PC-3 (cell line): ENCODE data around the gene CCDC142. TPM values are rescaled to one million over a fixed set of nuclear protein-coding genes. Genes with fewer than 3 reads are reported as not detected.
A peak's percentile ranks its signal among the peaks of the same experiment; 100 is the strongest.
"Not testable (repeated sequence)": the region's sequence is repeated elsewhere in the genome, so short reads cannot be mapped to it uniquely, and the experiment has no call there.

Experiments
- ATAC-seq: fragments of 200-7000 bp; cut with Tn5 transposase; 2 replicates; pipeline ENCODE4 v1.9.1; 2020; ENCODE audit warnings: mild to moderate bottlenecking, moderate library complexity
- BruUV-seq: library from RNA; stranded (reverse); fragments of 400-500 nt; replicated peaks from 2 replicates; lab custom pipeline; 2021; lab: Mats Ljungman, UMichigan
- CTCF ChIA-PET: fragments of 300-600 bp; sonication (Branson Sonifier 250); formaldehyde crosslinking; loops from one replicate; lab custom pipeline; 2022; ENCODE audit warnings: antibody characterized with exemption; lab: Charles Lee
- POLR2A ChIA-PET: fragments of 300-600 bp; sonication (Branson Sonifier 250); formaldehyde crosslinking; loops from one replicate; lab custom pipeline; 2022; ENCODE audit warnings: antibody characterized with exemption; ENCODE audit not compliant: unreplicated experiment; lab: Charles Lee
- DNase-seq: peaks from one replicate; pipeline ENCODE4 v3.0.0-alpha.2; 2015
- H2AFZ ChIP-seq: fragments of 300-600 bp; sonication (generic); 2 replicates; pipeline ENCODE4 v1.6.0; 2016; ENCODE audit warnings: antibody characterized with exemption, low read length
- H3F3A ChIP-seq: fragments of 300-600 bp; sonication (generic); one replicate; pipeline ENCODE4 v1.6.0; 2017; ENCODE audit warnings: antibody characterized with exemption, low read length, control low read depth, mild to moderate bottlenecking; ENCODE audit not compliant: unreplicated experiment
- H3K27ac ChIP-seq: fragments of 300-600 bp; sonication (generic); 2 replicates; pipeline ENCODE4 v1.5.1; 2016; ENCODE audit warnings: mild to moderate bottlenecking, low read length
- H3K27me3 ChIP-seq: fragments of 300-600 bp; sonication (generic); 2 replicates; pipeline ENCODE4 v1.6.1; 2016; ENCODE audit warnings: low read length, mixed read lengths
- H3K36me3 ChIP-seq: fragments of 300-600 bp; sonication (generic); 2 replicates; pipeline ENCODE4 v1.6.1; 2016; ENCODE audit warnings: low read depth, mixed run types, low read length, mixed read lengths
- H3K4me1 ChIP-seq: fragments of 300-600 bp; sonication (generic); 2 replicates; pipeline ENCODE4 v1.5.1; 2016; ENCODE audit warnings: low read length; ENCODE audit not compliant: insufficient read depth
- H3K4me2 ChIP-seq: fragments of 300-600 bp; sonication (generic); 2 replicates; pipeline ENCODE4 v1.6.0; 2016; ENCODE audit warnings: low read length
- H3K4me3 ChIP-seq: fragments of 300-600 bp; sonication (generic); 2 replicates; pipeline ENCODE4 v1.5.1; 2016; ENCODE audit warnings: mild to moderate bottlenecking, low read length, mixed read lengths
- H3K79me2 ChIP-seq: fragments of 300-600 bp; sonication (generic); 2 replicates; pipeline ENCODE4 v1.6.1; 2017; ENCODE audit warnings: low read length, mixed read lengths
- H3K9ac ChIP-seq: fragments of 300-600 bp; sonication (generic); 2 replicates; pipeline ENCODE4 v1.6.0; 2016; ENCODE audit warnings: mild to moderate bottlenecking, low read length
- H3K9me2 ChIP-seq: fragments of 300-600 bp; sonication (generic); replicated peaks from 2 replicates; pipeline ENCODE4 v1.6.1; 2016; ENCODE audit warnings: mixed run types, low read length, mixed read lengths
- H3K9me3 ChIP-seq: fragments of 300-600 bp; sonication (generic); 2 replicates; pipeline ENCODE4 v1.6.1; 2016; ENCODE audit warnings: low read length, mixed read lengths
- H4K20me1 ChIP-seq: fragments of 300-600 bp; sonication (generic); 2 replicates; pipeline ENCODE4 v1.6.1; 2016; ENCODE audit warnings: low read length, mixed read lengths
- CTCF ChIP-seq: fragments of 300-600 bp; sonication (generic); conservative IDR thresholded peaks from 2 replicates; pipeline ENCODE4 v1.5.1; 2017; ENCODE audit warnings: antibody characterized with exemption, low read depth, mild to moderate bottlenecking, low read length
- EZH2 ChIP-seq: fragments of 300-600 bp; sonication (generic); IDR thresholded peaks from one replicate; pipeline ENCODE4 v1.6.1; 2017; ENCODE audit warnings: antibody characterized with exemption, mild to moderate bottlenecking, low read length; ENCODE audit not compliant: unreplicated experiment
- EZH2phosphoT487 ChIP-seq: fragments of 300-600 bp; sonication (generic); IDR thresholded peaks from 2 replicates; pipeline ENCODE4 v1.6.1; 2018; ENCODE audit warnings: mild to moderate bottlenecking, antibody characterized with exemption, low read length, borderline replicate concordance
- intact Hi-C: fragments of 100-400 bp; cut with micrococcal nuclease; formaldehyde crosslinking; loops from 2 replicates; pipeline ENCODE4 v1.9.0; 2023
- total RNA-seq: library from RNA; depleted of rRNA; stranded (reverse); fragments of >200 nt; gene quantifications from 2 replicates; pipeline ENCODE4 v1.2.3, GENCODE V29; 2014

CCDC142 gene
- total RNA-seq, 1 experiment from 2014 or later: 14.7 TPM

DNA sequence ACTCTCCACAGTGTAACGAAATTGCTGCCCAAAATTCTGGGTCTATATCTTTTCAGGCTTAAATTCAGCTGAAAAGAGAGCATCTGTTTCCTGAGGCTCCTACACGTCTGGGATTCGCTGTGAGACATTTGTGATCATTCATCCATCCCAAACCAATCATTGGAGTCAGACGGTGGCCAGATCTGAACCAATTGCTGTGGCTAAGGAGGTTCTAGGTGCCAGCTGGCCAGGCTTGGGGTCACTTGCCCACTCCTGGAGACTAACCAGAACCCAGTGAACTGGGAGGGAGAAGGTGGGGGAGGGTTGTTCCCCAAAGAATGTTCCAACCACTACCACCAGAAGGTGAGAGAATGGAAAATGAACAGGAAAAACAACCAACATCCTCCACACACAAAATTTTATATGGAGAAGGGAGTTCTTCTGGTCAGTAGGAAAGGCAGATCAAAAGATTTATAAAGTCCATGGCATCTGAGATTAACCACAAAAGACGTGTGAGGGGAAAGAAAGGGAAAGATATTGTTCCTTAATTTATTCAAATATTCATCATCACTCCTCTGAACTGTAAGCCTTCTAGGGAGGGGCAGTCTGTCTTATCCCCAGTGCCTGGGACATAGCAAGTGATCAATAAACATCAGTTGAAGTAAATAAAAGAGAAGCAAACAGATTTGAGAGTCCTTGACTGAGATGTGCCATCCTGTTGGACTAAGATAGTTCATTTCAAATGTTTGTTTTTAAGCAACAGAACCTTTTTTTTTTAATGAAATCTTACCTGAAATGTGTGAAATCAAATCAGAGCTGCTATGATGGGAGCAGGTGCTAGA, 38.1 kb downstream of the CCDC142 start:
- no peak overlapping the region for H3K27ac ChIP-seq
- H2AFZ ChIP-seq: no peak overlapping the region
- H3K9ac ChIP-seq: no peak overlapping the region
- peak overlapping the region; percentile 29 for H3K4me2 ChIP-seq
- peaks cover 20% of the 10 kb centered on the region for H3K79me2 ChIP-seq
- H3K9me2 ChIP-seq: no peaks in the 10 kb centered on the region
- BruUV-seq: no TSS peak
- ChIA-PET POLR2A (no interaction called here), CTCF (no interaction called here)
- peaks cover 17% of the 10 kb centered on the region for H3K4me1 ChIP-seq
- peaks cover 5% of the 10 kb centered on the region; the same call in 1 of the 2 replicates for H4K20me1 ChIP-seq
- DNase-seq (no peak), ATAC-seq (no peak)
- TF ChIP-seq EZH2 (no peak), CTCF (no peak), EZH2phosphoT487 (no peak)
- no peak overlapping the region for H3K4me3 ChIP-seq
- H3K36me3 ChIP-seq: no peaks in the 10 kb centered on the region
- no peaks in the 10 kb centered on the region for H3F3A ChIP-seq
- H3K9me3 ChIP-seq: no peaks in the 10 kb centered on the region
- H3K27me3 ChIP-seq: no peaks in the 10 kb centered on the region
- intact Hi-C loops: no loop called here

GRCh38 chr2:74442483-74443297, 40.1 kb downstream of the CCDC142 start:
- peaks cover 34% of the 10 kb centered on the region for H3K4me1 ChIP-seq
- peak overlapping the region; percentile 98 for H3K4me2 ChIP-seq
- H3F3A ChIP-seq, DNase-seq, H3K27me3 ChIP-seq, H3K9me2 ChIP-seq, BruUV-seq, H3K9me3 ChIP-seq, POLR2A ChIA-PET, H3K36me3 ChIP-seq, CTCF ChIA-PET, intact Hi-C loops, ATAC-seq: not testable (repeated sequence)
- peak overlapping the region; percentile 73 for H3K4me3 ChIP-seq
- peak overlapping the region; percentile 85 for H2AFZ ChIP-seq
- H3K79me2 ChIP-seq: peaks cover 40% of the 10 kb centered on the region
- peak overlapping the region; percentile 89 for H3K9ac ChIP-seq
- H4K20me1 ChIP-seq: peaks cover 23% of the 10 kb centered on the region
- H3K27ac ChIP-seq: peak overlapping the region; percentile 85

- ATAC-seq (peak; percentile 56), DNase-seq (peak; percentile 83)
- Histone ChIP-seq H3F3A (no peaks in the 10 kb centered on the region), H3K4me1 (peaks cover 34% of the 10 kb centered on the region), H3K4me2 (peak within 1 kb of the TSS; percentile 98), H2AFZ (peak within 1 kb of the TSS; percentile 85), H3K36me3 (peaks cover 11% of the 10 kb centered on the region; the same call in 1 of the 2 replicates), H4K20me1 (peaks cover 23% of the 10 kb centered on the region), H3K9ac (peak within 1 kb of the TSS; percentile 89), H3K79me2 (peaks cover 48% of the 10 kb centered on the region), H3K9me3 (no peaks in the 10 kb centered on the region), H3K4me3 (peak within 1 kb of the TSS; percentile 73), H3K9me2 (no peaks in the 10 kb centered on the region), H3K27me3 (no peaks in the 10 kb centered on the region), H3K27ac (peak within 1 kb of the TSS; percentile 85)
- no TSS peak for BruUV-seq
- CTCF ChIA-PET: no interaction called here
- intact Hi-C loops: loop anchor here (2.0 kb wide), 1 partner anchor 21 kb away; the partner anchor contains the start of genes C2orf81 and WDR54
- peak; percentile 52; the same call in 1 of the 2 replicates for TF ChIP-seq EZH2phosphoT487
- TF ChIP-seq CTCF: no peak
- POLR2A ChIA-PET: no interaction called here
Observed at GRCh38 chr2:74441690-74442482, 40.9 kb downstream of the CCDC142 start, which contains the start of gene RTKN. RTKN (minus strand) TSS chr2:74441937; CDS start chr2:74441816, 121 bp downstream.
